Calu3 (cell line): Measurements from ENCODE around the gene HADHB. TPM values are rescaled to one million over a fixed set of nuclear protein-coding genes. Genes with fewer than 3 reads are reported as not detected.
A peak's percentile ranks its signal among the peaks of the same experiment; 100 is the strongest.

ENCODE experiments used
- BruUV-seq: library from RNA; stranded (reverse); fragments of 400-500 nt; replicated peaks from 2 replicates; lab custom pipeline; 2021; lab: Mats Ljungman, UMichigan
- CTCF ChIA-PET: fragments of 300-600 bp; sonication (Branson Sonifier 250); formaldehyde crosslinking; loops from one replicate; lab custom pipeline; 2022; ENCODE audit warnings: antibody characterized with exemption; lab: Charles Lee
- DNase-seq: peaks from one replicate; pipeline ENCODE4 v3.0.0; 2022
- H3K27ac Mint-ChIP-seq: one replicate; pipeline ENCODE4 v1.8.0; 2022; ENCODE audit warnings: mixed read lengths; ENCODE audit not compliant: unreplicated experiment
- H3K27me3 Mint-ChIP-seq: one replicate; pipeline ENCODE4 v1.8.0; 2022; ENCODE audit warnings: mixed read lengths; ENCODE audit not compliant: unreplicated experiment
- H3K36me3 Mint-ChIP-seq: one replicate; pipeline ENCODE4 v1.8.0; 2022; ENCODE audit warnings: mild to moderate bottlenecking, moderate library complexity, mixed read lengths; ENCODE audit not compliant: insufficient read depth, unreplicated experiment
- H3K4me1 Mint-ChIP-seq: one replicate; pipeline ENCODE4 v1.8.0; 2022; ENCODE audit warnings: mild to moderate bottlenecking, low read depth, mixed read lengths; ENCODE audit not compliant: unreplicated experiment
- H3K4me3 Mint-ChIP-seq: one replicate; pipeline ENCODE4 v1.8.0; 2022; ENCODE audit warnings: mild to moderate bottlenecking, low read depth, moderate library complexity, mixed read lengths; ENCODE audit not compliant: unreplicated experiment
- H3K9me3 Mint-ChIP-seq: one replicate; pipeline ENCODE4 v1.8.0; 2022; ENCODE audit warnings: low read depth, mixed read lengths; ENCODE audit not compliant: unreplicated experiment
- CTCF ChIP-seq: fragments of 200-600 bp; IDR thresholded peaks from one replicate; pipeline ENCODE4 v1.8.0; 2022; ENCODE audit warnings: antibody characterized with exemption; ENCODE audit not compliant: unreplicated experiment
- intact Hi-C: fragments of 100-400 bp; cut with micrococcal nuclease; formaldehyde crosslinking; loops from one replicate; pipeline ENCODE4 v1.10.0; 2022; ENCODE audit not compliant: unreplicated experiment
- total RNA-seq: library from RNA; stranded (reverse); gene quantifications from 2 replicates; pipeline ENCODE4 v1.2.3, GENCODE V29; 2022

HADHB gene
- total RNA-seq, 1 experiment from 2014 or later: 84.4 TPM

- Mint-ChIP-seq H3K4me1 (peaks cover 12% of the 10 kb centered on the region), H3K36me3 (peaks cover under 1% of the 10 kb centered on the region), H3K27me3 (no peaks in the 10 kb centered on the region), H3K9me3 (no peaks in the 10 kb centered on the region), H3K4me3 (no peak overlapping the region), H3K27ac (no peak overlapping the region)
- no peak for DNase-seq
- CTCF ChIA-PET: no interaction called here
- intact Hi-C loops: no loop called here
- TF ChIP-seq CTCF: no peak
- BruUV-seq: no TSS peak
Observed at GRCh38 chr2:26223018-26223417, 21.7 kb upstream of the HADHB start.

GRCh38 chr2:26224095-26224494, 20.6 kb upstream of the HADHB start:
- peaks cover 12% of the 10 kb centered on the region for H3K4me1 Mint-ChIP-seq
- DNase-seq: no peak
- CTCF ChIA-PET: interaction anchor here (0.6 to 1.0 kb wide), 3 partner anchors 19 to 354 kb away, joined by 3 to 5 read pairs (median 4); no protein-coding TSS in a partner anchor
- no peak for TF ChIP-seq CTCF
- no peaks in the 10 kb centered on the region for H3K9me3 Mint-ChIP-seq
- no peaks in the 10 kb centered on the region for H3K27me3 Mint-ChIP-seq
- peak overlapping the region; percentile 75 for H3K27ac Mint-ChIP-seq
- no peak overlapping the region for H3K4me3 Mint-ChIP-seq
- no TSS peak for BruUV-seq
- intact Hi-C loops: no loop called here
- H3K36me3 Mint-ChIP-seq: no peaks in the 10 kb centered on the region

- Mint-ChIP-seq H3K9me3 (no peaks in the 10 kb centered on the region), H3K27ac (no peak overlapping the region), H3K27me3 (no peaks in the 10 kb centered on the region), H3K4me3 (no peak overlapping the region), H3K4me1 (peaks cover 3% of the 10 kb centered on the region), H3K36me3 (peaks cover 22% of the 10 kb centered on the region)
- CTCF ChIA-PET: no interaction called here
- TF ChIP-seq CTCF: no peak
- intact Hi-C loops: no loop called here
- DNase-seq: no peak
- BruUV-seq: no TSS peak
Observed at GRCh38 chr2:26229595-26229994, 15.1 kb upstream of the HADHB start.

- CTCF ChIA-PET: no interaction called here
- Mint-ChIP-seq H3K9me3 (no peaks in the 10 kb centered on the region), H3K27ac (no peak overlapping the region), H3K4me3 (no peak overlapping the region), H3K4me1 (no peaks in the 10 kb centered on the region), H3K27me3 (no peaks in the 10 kb centered on the region), H3K36me3 (peaks cover 32% of the 10 kb centered on the region)
- no peak for DNase-seq
- intact Hi-C loops: no loop called here
- no TSS peak for BruUV-seq
- TF ChIP-seq CTCF: no peak
Observed at GRCh38 chr2:26230806-26231205, 13.9 kb upstream of the HADHB start.
